ENCODE data around the gene TOR2A. TPM values are rescaled to one million over a fixed set of nuclear protein-coding genes. Genes with fewer than 3 reads are reported as not detected.

The TOR2A gene
- total RNA-seq, 1 experiment from 2014 or later: 13.2 TPM

- Histone ChIP-seq H2BK120ac (ENCODE audit: low read depth, low read length, poor library complexity, severe bottlenecking) (no peak overlapping the region), H2BK5ac (ENCODE audit: insufficient read length, low read length) (no peak overlapping the region), H3K18ac (ENCODE audit: insufficient read length, low read depth, low read length) (no peak overlapping the region), H3K56ac (ENCODE audit: insufficient read length, low read depth, low read length) (no peak overlapping the region), H3K4me2 (ENCODE audit: insufficient read depth, insufficient read length, low read length) (no peak overlapping the region), H3K23ac (ENCODE audit: insufficient read length, low read depth, low read length) (no peak overlapping the region), H2AFZ (ENCODE audit: low read length) (no peak overlapping the region), H3K9ac (ENCODE audit: extremely low read depth, insufficient read length, low read length) (no peak overlapping the region), H3T11ph (ENCODE audit: low read length) (no peak overlapping the region), H3K23me2 (ENCODE audit: insufficient read length, low read depth, low read length, poor library complexity, severe bottlenecking) (no peaks in the 10 kb centered on the region), H4K5ac (ENCODE audit: insufficient read length, low read depth, low read length) (no peak overlapping the region), H3K79me1 (ENCODE audit: insufficient read depth, low read depth, low read length, poor library complexity, severe bottlenecking) (no peaks in the 10 kb centered on the region), H3K4me1 (ENCODE audit: insufficient read depth, low read length) (no peaks in the 10 kb centered on the region), H4K8ac (replicated peaks; ENCODE audit: insufficient read length, low read depth, low read length) (no peak overlapping the region), H3K27ac (ENCODE audit: insufficient read length, low read depth, low read length) (no peak overlapping the region), H3K14ac (ENCODE audit: insufficient read depth, low read length) (no peak overlapping the region; the same call in 1 of the 2 replicates), H4K20me1 (ENCODE audit: control insufficient read depth, insufficient read depth, insufficient read length) (no peaks in the 10 kb centered on the region), H3K27me3 (ENCODE audit: insufficient read depth, low read length) (no peaks in the 10 kb centered on the region), H2BK12ac (ENCODE audit: insufficient read length, low read depth, low read length) (no peak overlapping the region), H3K9me3 (ENCODE audit: control insufficient read depth, low read depth, low read length) (no peaks in the 10 kb centered on the region), H3K79me2 (ENCODE audit: insufficient read depth, low read length) (no peaks in the 10 kb centered on the region), H3K4ac (ENCODE audit: low read depth, low read length) (no peak overlapping the region), H2AK5ac (ENCODE audit: insufficient read length, low read length) (no peak overlapping the region), H4K91ac (ENCODE audit: insufficient read length, low read depth, low read length) (no peak overlapping the region), H2BK15ac (ENCODE audit: low read depth, low read length) (no peak overlapping the region), H2BK20ac (ENCODE audit: low read depth, low read length, poor library complexity, severe bottlenecking) (no peak overlapping the region)
- Mint-ChIP-seq H3K9me3 (no peaks in the 10 kb centered on the region; a peak in 1 of 5 replicates), H3K4me1 (no peaks in the 10 kb centered on the region), H3K27ac (peak overlapping the region in 1 of 3 experiments; percentile 58; a peak in 1 of 7 replicates), H3K27me3 (ENCODE audit: low read depth) (no peaks in the 10 kb centered on the region), H3K36me3 (ENCODE audit: insufficient read depth in 1 of 3, low read depth in 3 of 3) (peaks cover 18 to 30% (median 28%) of the 10 kb centered on the region in 3 experiments; a peak in 6 of 7 replicates), H3K4me3 (no peak overlapping the region; a peak in 1 of 5 replicates)
- no CpG with 5 or more reads among the region's 13 CpGs for WGBS (ENCODE audit: extremely low coverage, insufficient read length, low lambda C conversion rate)
- no peak for TF ChIP-seq CTCF (conservative IDR thresholded peaks at IDR 0.05)
- DNase-seq: no peak
Observed at GRCh38 chr9:127689329-127690000, 45.6 kb downstream of the TOR2A start.
